Activated naive CD4-positive, alpha-beta T cell treated with anti-CD3 and anti-CD28 coated beads, Interleukin-2, amount 50 U/mL, for 72 hours (primary cell): ENCODE measurements around the gene ZNF304. TPM values are rescaled to one million over a fixed set of nuclear protein-coding genes. Genes with fewer than 3 reads are reported as not detected.

Source experiments
- ATAC-seq, 2 donors: fragments of 150-1000 bp; cut with Tn5 transposase; 2 replicates each; pipeline ENCODE4 v1.10.0; 2021; ENCODE audit warnings: mild to moderate bottlenecking in 2 of 2, moderate library complexity in 2 of 2
- DNase-seq, 2 donors: peaks; one replicate each; pipeline ENCODE4 v3.0.0; 2021 to 2022; ENCODE audit warnings: low spot score in 2 of 2
- H3K27ac Mint-ChIP-seq, 2 donors: one replicate each; pipeline ENCODE4 v1.8.0; 2022; ENCODE audit warnings: mild to moderate bottlenecking in 2 of 2, mixed read lengths in 2 of 2
- H3K36me3 Mint-ChIP-seq, 2 donors: one replicate each; pipeline ENCODE4 v1.8.0; 2022; ENCODE audit warnings: mixed read lengths in 2 of 2
- H3K9me3 Mint-ChIP-seq, 2 donors: one replicate each; pipeline ENCODE4 v1.8.0; 2022; ENCODE audit warnings: mixed read lengths in 2 of 2
- total RNA-seq, 2 donors: library from RNA; stranded (reverse); gene quantifications; one replicate each; pipeline ENCODE4 v1.2.3, GENCODE V29; 2022

Gene ZNF304
- 1 to 10 TPM; 3.5 to 6.5 TPM for total RNA-seq

DNA sequence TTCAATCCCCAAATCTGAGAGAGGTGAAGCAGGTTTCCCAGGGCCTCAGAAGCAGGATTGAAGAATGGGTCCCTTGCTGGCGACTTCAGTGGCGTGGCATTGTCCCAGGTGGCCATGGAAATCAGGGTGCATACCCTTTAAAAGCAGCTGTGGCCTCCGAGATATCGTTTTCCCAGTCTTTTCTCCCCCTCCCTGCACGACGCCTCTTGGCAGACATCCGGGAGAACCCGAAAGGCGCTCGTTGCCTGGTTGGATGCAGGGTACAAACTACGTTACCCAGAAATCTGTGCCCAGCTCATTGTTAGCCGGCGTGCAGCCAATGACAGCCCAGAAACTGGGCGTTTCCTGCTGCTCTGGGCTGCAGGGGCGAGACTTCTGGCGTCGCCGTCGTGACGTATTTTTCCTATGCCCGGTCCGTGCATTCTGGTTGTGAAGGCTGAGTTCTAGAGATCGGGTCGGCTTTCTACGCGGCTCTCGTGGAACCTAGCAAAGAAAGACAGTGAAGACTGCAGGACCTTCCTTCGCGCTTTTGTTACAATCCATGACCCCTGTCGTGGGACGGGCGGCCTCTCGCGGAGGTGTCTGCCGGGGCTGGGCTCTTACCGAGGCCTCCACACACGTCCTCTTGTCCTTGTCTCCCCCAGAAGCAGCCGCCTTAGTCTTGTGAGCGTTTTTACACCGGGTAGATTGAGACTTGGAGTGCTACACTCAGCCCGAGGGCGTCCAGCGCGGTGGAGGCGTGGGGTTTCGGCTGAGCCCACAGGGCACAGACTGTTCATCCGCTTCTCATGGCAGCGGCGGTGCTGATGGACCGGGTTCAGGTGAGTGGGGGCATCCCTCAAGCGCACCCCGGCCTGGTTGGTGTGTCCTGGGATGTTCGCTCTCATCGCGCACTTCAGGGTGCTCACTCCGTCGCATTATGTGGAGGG is at the start of gene ZNF304:
TSS of gene ZNF304 (plus strand) at position 395 of the 929 bp plus-strand sequence. CDS start at position 789, 394 bp downstream.
- DNase-seq, result peak; percentile 73 to 77
- Mint-ChIP-seq H3K27ac (peak within 1 kb of the TSS; percentile 92 to 98), H3K36me3 (peaks cover 64 to 65% of the 10 kb centered on the region in 2 donors), H3K9me3 (peaks cover 30 to 41% of the 10 kb centered on the region in 2 donors)
- peak; percentile 100 for ATAC-seq

GRCh38 chr19:57302020-57302465 is 49.0 kb upstream of the ZNF304 start:
- ATAC-seq, result no peak
- no peak for DNase-seq
- Mint-ChIP-seq H3K36me3 (peaks cover 59 to 72% of the 10 kb centered on the region in 2 donors), H3K27ac (peak overlapping the region in 1 of 2 donors; percentile 45), H3K9me3 (peaks cover 17 to 22% of the 10 kb centered on the region in 2 donors)

GRCh38 chr19:57302727-57303401 is 48.2 kb upstream of the ZNF304 start:
- Mint-ChIP-seq H3K27ac (peak overlapping the region; percentile 45 to 50), H3K36me3 (peaks cover 51 to 64% of the 10 kb centered on the region in 2 donors), H3K9me3 (peaks cover 13 to 15% of the 10 kb centered on the region in 2 donors)
- DNase-seq (no peak), ATAC-seq (no peak)

DNA sequence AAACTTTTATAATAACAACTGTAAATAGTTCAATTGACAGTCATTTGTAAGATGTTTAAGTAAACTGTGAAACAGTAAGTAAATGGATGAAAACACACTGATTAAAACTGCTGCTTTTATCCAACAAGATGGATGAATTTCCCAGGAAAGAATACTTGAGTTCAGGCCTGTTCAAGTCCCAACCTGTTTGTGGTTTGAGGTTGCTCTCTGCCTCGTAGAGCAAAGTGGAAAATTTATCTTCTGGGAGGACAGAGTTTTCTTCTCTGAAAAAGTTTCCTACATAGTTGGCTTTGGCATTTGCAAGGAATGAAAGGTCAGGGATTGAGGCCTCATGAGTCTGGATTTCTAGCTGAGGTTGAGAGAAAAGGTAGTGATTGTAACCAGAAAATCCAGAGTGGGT is 46.0 kb upstream of the ZNF304 start:
- H3K27ac Mint-ChIP-seq, result no peak overlapping the region
- H3K9me3 Mint-ChIP-seq, result peaks cover 18% of the 10 kb centered on the region in 2 donors
- peaks cover 42 to 59% of the 10 kb centered on the region in 2 donors for H3K36me3 Mint-ChIP-seq
- no peak for ATAC-seq
- no peak for DNase-seq

DNA sequence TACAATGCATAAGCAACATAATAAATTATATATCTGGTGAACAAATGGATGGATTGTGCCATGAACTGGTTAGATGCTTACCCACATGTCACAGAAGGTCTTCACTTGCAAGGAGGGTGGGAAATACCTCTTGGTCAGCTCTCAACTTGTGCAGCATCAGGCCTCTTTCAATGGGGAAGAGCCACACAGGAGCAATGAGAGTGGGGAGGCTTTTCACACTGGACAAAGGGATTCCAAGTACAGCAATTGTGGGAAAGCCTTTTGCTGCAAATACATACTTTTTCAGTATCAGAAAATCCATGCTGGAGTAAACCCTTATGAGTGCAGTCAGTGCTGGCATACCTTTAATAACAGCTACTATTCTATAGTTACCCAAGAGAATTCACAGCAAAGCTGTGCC is 42.6 kb upstream of the ZNF304 start:
- H3K27ac Mint-ChIP-seq, result no peak overlapping the region
- DNase-seq (no peak), ATAC-seq (no peak)
- H3K9me3 Mint-ChIP-seq, result peaks cover 16 to 28% of the 10 kb centered on the region in 2 donors
- H3K36me3 Mint-ChIP-seq, result peaks cover 13 to 28% of the 10 kb centered on the region in 2 donors

- peak in 1 of 2 donors; percentile 34 for ATAC-seq
- H3K36me3 Mint-ChIP-seq, result peaks cover 26 to 37% of the 10 kb centered on the region in 2 donors
Measured at GRCh38 chr19:57310792-57311191, 40.3 kb upstream of the ZNF304 start.

DNA sequence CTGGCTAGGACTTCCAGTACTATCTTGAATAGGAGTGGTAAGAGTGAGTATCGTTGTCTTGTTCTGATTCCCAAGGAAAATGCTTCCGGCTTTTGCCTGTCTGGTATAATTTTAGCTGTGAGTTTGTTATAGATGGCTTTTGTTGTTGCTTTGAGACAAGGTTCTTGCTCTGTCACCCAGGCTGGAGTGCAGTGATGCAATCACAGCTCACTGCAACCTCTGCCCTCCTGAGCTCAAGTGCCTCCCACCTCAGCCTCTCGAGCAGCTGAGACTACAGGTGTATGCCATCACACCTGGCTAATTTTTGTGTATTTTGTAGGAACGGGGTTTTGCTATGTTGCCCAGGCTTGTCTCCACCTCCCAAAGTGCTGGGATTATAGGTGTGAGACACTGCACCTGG is 36.9 kb upstream of the ZNF304 start:
- H3K9me3 Mint-ChIP-seq, result peaks cover 34 to 49% of the 10 kb centered on the region in 2 donors
- DNase-seq (no peak), ATAC-seq (no peak)
- peaks cover 39 to 43% of the 10 kb centered on the region in 2 donors for H3K36me3 Mint-ChIP-seq
- H3K27ac Mint-ChIP-seq, result no peak overlapping the region

More at GRCh38 chr19:57310792-57311191, 40.3 kb upstream of the ZNF304 start:
- no peak for DNase-seq
- Mint-ChIP-seq H3K9me3 (peaks cover 22 to 46% of the 10 kb centered on the region in 2 donors), H3K27ac (no peak overlapping the region)

GRCh38 chr19:57317503-57317902 is 33.6 kb upstream of the ZNF304 start:
- Mint-ChIP-seq H3K36me3 (peaks cover 58 to 66% of the 10 kb centered on the region in 2 donors), H3K9me3 (peaks cover 31 to 37% of the 10 kb centered on the region in 2 donors), H3K27ac (no peak overlapping the region)
- ATAC-seq (no peak), DNase-seq (no peak)

GRCh38 chr19:57319869-57320179 is 31.2 kb upstream of the ZNF304 start:
- Mint-ChIP-seq H3K27ac (peak overlapping the region; percentile 77 to 92), H3K36me3 (peaks cover 70 to 78% of the 10 kb centered on the region in 2 donors), H3K9me3 (peaks cover 27 to 36% of the 10 kb centered on the region in 2 donors)
- ATAC-seq, result peak in 1 of 2 donors; percentile 1
- DNase-seq, result no peak

GRCh38 chr19:57320180-57321084 is 30.6 kb upstream of the ZNF304 start, which contains the start of gene ZNF543:
Gene ZNF543 (plus strand): TSS chr19:57320472. CDS start chr19:57320854, 382 bp downstream.
- H3K27ac Mint-ChIP-seq, result peak within 1 kb of the TSS; percentile 77 to 92
- peaks cover 70 to 78% of the 10 kb centered on the region in 2 donors for H3K36me3 Mint-ChIP-seq
- peaks cover 26 to 33% of the 10 kb centered on the region in 2 donors for H3K9me3 Mint-ChIP-seq
- peak; percentile 87 to 93 for DNase-seq
- ATAC-seq, result peak; percentile 99 to 100

DNA sequence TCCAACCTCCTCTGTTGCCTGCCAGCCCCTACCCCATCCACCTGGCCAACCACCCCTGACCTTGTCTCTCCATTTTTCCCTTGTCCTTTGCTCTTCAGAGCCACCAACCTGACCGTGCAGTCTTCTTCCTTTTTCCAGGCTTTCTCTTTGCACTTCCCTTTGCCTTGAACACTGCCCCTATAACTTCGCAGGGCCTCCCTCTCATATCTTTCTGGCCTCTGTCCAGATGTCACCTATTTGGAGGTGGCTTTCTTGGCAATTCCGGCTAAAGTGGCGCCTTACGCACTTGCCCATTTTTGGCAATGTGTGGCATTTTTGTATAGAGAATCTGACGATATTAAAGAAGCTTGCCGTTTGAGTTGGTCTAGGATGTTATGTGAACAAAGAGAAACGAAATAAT is 30.0 kb upstream of the ZNF304 start:
- no peak for DNase-seq
- H3K9me3 Mint-ChIP-seq, result peaks cover 19 to 26% of the 10 kb centered on the region in 2 donors
- no peak for ATAC-seq
- peak overlapping the region; percentile 77 to 92 for H3K27ac Mint-ChIP-seq
- H3K36me3 Mint-ChIP-seq, result peaks cover 70 to 78% of the 10 kb centered on the region in 2 donors

DNA sequence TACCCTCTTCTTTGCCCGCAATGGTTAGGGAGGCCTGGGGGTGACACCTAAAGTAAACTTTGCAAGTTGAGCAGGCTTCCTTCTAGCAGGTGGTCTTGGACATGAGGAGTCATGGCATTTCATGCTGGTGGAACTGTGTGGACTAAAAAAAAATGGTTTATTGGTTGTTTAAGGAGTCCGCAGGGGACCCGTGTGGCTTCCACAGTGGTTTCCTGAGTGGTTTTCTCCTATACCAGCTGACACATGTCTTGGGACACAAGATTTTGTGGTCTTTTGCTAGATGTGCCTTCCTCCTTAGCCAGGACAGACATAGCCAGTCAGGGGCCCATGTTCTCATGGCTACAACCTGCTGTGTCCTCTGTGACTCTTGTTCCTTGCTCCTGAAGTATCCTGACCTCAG is 29.3 kb upstream of the ZNF304 start:
- DNase-seq (no peak), ATAC-seq (no peak)
- Mint-ChIP-seq H3K27ac (no peak overlapping the region), H3K36me3 (peaks cover 70 to 79% of the 10 kb centered on the region in 2 donors), H3K9me3 (peaks cover 14 to 25% of the 10 kb centered on the region in 2 donors)

DNA sequence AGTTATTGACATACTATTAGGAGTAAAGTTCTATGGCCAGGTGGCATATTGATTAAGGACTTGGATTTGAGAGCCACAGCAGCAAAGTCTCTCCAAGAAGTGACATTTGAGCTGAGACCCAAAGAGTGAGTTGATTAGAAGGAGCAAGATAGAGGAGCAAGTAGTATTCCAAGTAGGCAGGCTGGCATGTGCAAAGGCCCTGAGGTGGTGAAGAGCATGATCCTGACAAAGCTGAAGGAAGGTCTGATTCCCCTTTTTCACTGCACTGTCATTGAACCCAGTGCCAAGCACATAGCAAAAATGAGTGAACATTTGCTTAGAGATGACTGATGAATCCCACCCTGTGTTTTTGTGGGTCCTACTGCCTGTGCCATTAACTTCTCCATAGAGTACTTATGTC is 26.1 kb upstream of the ZNF304 start:
- ATAC-seq, result no peak

GRCh38 chr19:57327993-57328392 is 23.1 kb upstream of the ZNF304 start:
- DNase-seq (no peak), ATAC-seq (no peak)
- Mint-ChIP-seq H3K9me3 (peaks cover 17% of the 10 kb centered on the region in 2 donors), H3K36me3 (peaks cover 77 to 85% of the 10 kb centered on the region in 2 donors), H3K27ac (no peak overlapping the region)

More for the DNA sequence above, 26.1 kb upstream of the ZNF304 start:
- peaks cover 97% of the 10 kb centered on the region in 2 donors for H3K36me3 Mint-ChIP-seq
- peaks cover 20 to 27% of the 10 kb centered on the region in 2 donors for H3K9me3 Mint-ChIP-seq
- H3K27ac Mint-ChIP-seq, result no peak overlapping the region
- no peak for DNase-seq

DNA sequence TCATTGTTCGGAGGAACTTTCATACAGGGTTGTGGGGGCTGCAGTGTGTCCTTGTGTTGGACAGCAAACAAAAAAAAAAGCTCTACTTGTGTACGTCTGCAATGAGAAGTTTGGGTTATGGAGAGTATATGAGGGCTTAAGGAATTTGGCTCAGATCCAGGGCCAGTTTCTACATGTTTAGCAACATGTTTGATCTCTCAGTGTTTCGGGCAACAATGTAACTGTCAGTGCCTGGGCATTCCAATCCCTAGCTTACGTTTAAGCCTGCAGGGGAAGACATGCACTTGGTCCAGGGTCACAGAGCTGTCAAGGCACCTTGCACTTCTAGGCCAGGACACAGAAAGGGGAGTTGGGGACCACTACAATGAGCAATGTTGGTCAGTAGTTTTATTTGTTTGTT is 16.9 kb upstream of the ZNF304 start:
- DNase-seq (no peak), ATAC-seq (no peak)
- H3K36me3 Mint-ChIP-seq, result peaks cover 35 to 55% of the 10 kb centered on the region in 2 donors
- H3K27ac Mint-ChIP-seq, result no peak overlapping the region
- peaks cover 14 to 40% of the 10 kb centered on the region in 2 donors for H3K9me3 Mint-ChIP-seq

DNA sequence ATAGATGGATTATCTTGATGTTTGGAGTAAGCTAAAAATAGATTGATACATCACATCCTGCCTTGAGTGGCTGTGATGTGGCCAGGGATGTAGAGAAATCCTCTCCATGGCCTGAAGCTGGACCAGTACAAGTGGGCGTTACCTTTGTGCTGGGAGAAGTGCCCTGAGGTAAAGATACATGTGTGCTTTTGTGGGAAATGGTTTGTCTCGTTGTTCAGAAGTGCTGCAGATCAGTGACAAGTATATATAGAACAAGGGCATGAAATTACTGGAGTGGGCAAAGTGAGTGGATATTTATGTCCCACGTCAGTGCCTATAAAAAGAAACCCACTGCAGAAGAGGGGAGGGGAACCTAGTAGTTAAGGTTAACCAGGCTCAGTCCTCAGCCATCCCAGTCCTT is 12.2 kb upstream of the ZNF304 start:
- H3K27ac Mint-ChIP-seq, result no peak overlapping the region
- ATAC-seq, result no peak
- peaks cover 19 to 45% of the 10 kb centered on the region in 2 donors for H3K9me3 Mint-ChIP-seq
- DNase-seq, result no peak
- H3K36me3 Mint-ChIP-seq, result peaks cover 24 to 36% of the 10 kb centered on the region in 2 donors
